HUES6 (cell line): ENCODE results near the gene CLCN3.
A peak's percentile ranks its signal among the peaks of the same experiment; 100 is the strongest.

Source experiments
- H3K27ac ChIP-seq: 2 replicates; pipeline ENCODE4 v1.7.0; 2013; ENCODE audit warnings: low read depth, mild to moderate bottlenecking, low read length, inconsistent platforms
- H3K27me3 ChIP-seq: 2 replicates; pipeline ENCODE4 v1.6.1; 2013; ENCODE audit warnings: low read length; ENCODE audit not compliant: control insufficient read depth, insufficient read depth
- H3K36me3 ChIP-seq: 2 replicates; pipeline ENCODE4 v1.6.1; 2013; ENCODE audit warnings: low read length; ENCODE audit not compliant: control insufficient read depth, insufficient read depth
- H3K4me1 ChIP-seq: 2 replicates; pipeline ENCODE4 v1.6.1; 2013; ENCODE audit warnings: low read length; ENCODE audit not compliant: control insufficient read depth, insufficient read depth
- H3K4me3 ChIP-seq: 2 replicates; pipeline ENCODE4 v1.5.1; 2013; ENCODE audit warnings: low read depth, low read length
- H3K9ac ChIP-seq: one replicate; pipeline ENCODE4 v1.6.1; 2013; ENCODE audit warnings: mild to moderate bottlenecking, low read length
- H3K9me3 ChIP-seq: 2 replicates; pipeline ENCODE4 v1.6.1; 2013; ENCODE audit warnings: low read depth, low read length; ENCODE audit not compliant: control insufficient read depth, insufficient read depth

The CLCN3 gene

GRCh38 chr4:169658975-169659715 is 38.8 kb downstream of the CLCN3 start:
- peaks cover 17% of the 10 kb centered on the region for H3K4me1 ChIP-seq
- H3K27me3 ChIP-seq: no peaks in the 10 kb centered on the region
- H3K9me3 ChIP-seq: no peaks in the 10 kb centered on the region
- no peak overlapping the region for H3K4me3 ChIP-seq
- H3K27ac ChIP-seq: peak overlapping the region; percentile 58
- H3K36me3 ChIP-seq: no peaks in the 10 kb centered on the region
- H3K9ac ChIP-seq: no peak overlapping the region

- H3K36me3 ChIP-seq: no peaks in the 10 kb centered on the region
- H3K9me3 ChIP-seq: no peaks in the 10 kb centered on the region
- H3K9ac ChIP-seq: peak overlapping the region; percentile 62
- no peaks in the 10 kb centered on the region for H3K27me3 ChIP-seq
- peak overlapping the region; percentile 58 for H3K27ac ChIP-seq
- H3K4me1 ChIP-seq: peaks cover 17% of the 10 kb centered on the region
- H3K4me3 ChIP-seq: peak overlapping the region; percentile 56
Observed at GRCh38 chr4:169659716-169660670, 39.6 kb downstream of the CLCN3 start.

- peaks cover 17% of the 10 kb centered on the region for H3K4me1 ChIP-seq
- H3K27me3 ChIP-seq: no peaks in the 10 kb centered on the region
- H3K9me3 ChIP-seq: no peaks in the 10 kb centered on the region
- no peak overlapping the region for H3K9ac ChIP-seq
- no peak overlapping the region for H3K27ac ChIP-seq
- H3K4me3 ChIP-seq: peak overlapping the region; percentile 56
- no peaks in the 10 kb centered on the region for H3K36me3 ChIP-seq
Observed at GRCh38 chr4:169660929-169661328, 40.6 kb downstream of the CLCN3 start.

- Histone ChIP-seq H3K27me3 (no peaks in the 10 kb centered on the region), H3K9ac (no peak overlapping the region), H3K4me3 (no peak overlapping the region), H3K4me1 (peaks cover 17% of the 10 kb centered on the region), H3K9me3 (no peaks in the 10 kb centered on the region), H3K27ac (no peak overlapping the region), H3K36me3 (no peaks in the 10 kb centered on the region)
Observed at GRCh38 chr4:169661761-169662160, 41.4 kb downstream of the CLCN3 start.

DNA sequence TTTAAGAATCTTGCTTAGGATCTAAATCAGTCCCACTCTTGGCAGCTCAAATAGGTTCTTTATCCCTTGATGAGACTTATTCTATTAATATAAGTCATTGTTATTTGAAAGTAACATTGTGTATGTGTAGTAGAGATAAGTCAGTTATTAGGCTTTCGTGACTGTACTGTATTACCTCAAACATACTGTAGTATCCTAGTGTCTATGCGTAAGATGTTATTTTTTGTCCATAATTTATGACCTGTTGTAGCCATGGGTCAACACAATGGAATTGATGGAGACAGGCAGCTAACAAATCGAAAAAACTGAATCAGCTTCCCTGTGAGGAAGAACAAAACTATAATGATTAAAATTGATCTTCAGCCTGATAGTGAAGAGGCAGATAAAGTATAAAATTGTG is 41.8 kb downstream of the CLCN3 start:
- H3K36me3 ChIP-seq: no peaks in the 10 kb centered on the region
- H3K4me1 ChIP-seq: peaks cover 17% of the 10 kb centered on the region
- no peak overlapping the region for H3K4me3 ChIP-seq
- no peaks in the 10 kb centered on the region for H3K27me3 ChIP-seq
- H3K9ac ChIP-seq: no peak overlapping the region
- no peak overlapping the region for H3K27ac ChIP-seq
- H3K9me3 ChIP-seq: no peaks in the 10 kb centered on the region

DNA sequence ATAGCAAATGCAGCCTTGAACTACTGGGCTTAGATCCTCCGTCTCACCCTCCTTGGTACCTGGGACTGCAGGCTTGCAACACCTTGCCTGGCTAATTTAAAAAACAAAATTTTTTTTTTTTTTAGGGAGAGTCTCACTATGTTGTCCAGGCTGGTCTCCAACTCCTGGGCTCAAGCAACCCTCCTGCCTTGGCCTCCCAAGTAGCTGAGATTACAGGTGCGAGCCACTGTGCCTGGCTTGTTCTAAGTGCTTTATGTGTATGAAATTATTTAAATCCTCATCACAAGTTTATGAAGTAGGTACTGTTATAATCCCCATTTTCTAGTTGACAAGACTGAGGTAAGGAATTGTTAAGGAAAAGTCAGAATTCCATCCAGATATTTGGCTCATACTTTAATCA is 43.0 kb downstream of the CLCN3 start:
- no peaks in the 10 kb centered on the region for H3K9me3 ChIP-seq
- H3K9ac ChIP-seq: no peak overlapping the region

GRCh38 chr4:169663831-169664230 is 43.5 kb downstream of the CLCN3 start:
- Histone ChIP-seq H3K27ac (no peak overlapping the region), H3K36me3 (no peaks in the 10 kb centered on the region), H3K9ac (no peak overlapping the region), H3K4me1 (peaks cover 15% of the 10 kb centered on the region), H3K9me3 (no peaks in the 10 kb centered on the region), H3K4me3 (no peak overlapping the region), H3K27me3 (no peaks in the 10 kb centered on the region)

More for the DNA sequence above, 43.0 kb downstream of the CLCN3 start:
- H3K4me3 ChIP-seq: no peak overlapping the region
- no peak overlapping the region for H3K27ac ChIP-seq
- H3K4me1 ChIP-seq: peaks cover 17% of the 10 kb centered on the region
- H3K36me3 ChIP-seq: no peaks in the 10 kb centered on the region
- H3K27me3 ChIP-seq: no peaks in the 10 kb centered on the region

DNA sequence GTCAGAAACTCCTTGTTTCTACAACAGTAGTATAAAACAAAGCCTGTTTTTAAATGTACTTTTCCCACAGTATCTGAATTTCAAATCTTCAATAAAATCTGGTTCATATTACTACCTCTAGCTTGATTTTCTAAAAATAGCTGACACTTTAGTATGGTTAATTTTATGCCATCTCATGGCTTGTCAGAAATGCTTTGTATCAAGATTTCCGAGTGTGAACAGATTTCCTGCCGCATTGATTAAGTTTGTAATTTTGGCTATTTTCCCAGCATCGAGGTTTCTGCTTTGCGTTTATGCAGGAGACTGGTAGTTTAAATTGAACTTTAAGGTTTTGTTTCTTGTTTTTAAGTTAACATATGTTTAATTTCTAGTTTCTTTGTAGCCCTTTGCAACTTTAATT is 44.2 kb downstream of the CLCN3 start:
- Histone ChIP-seq H3K4me1 (peaks cover 7% of the 10 kb centered on the region), H3K4me3 (no peak overlapping the region), H3K9ac (no peak overlapping the region), H3K27me3 (no peaks in the 10 kb centered on the region), H3K36me3 (no peaks in the 10 kb centered on the region), H3K9me3 (no peaks in the 10 kb centered on the region), H3K27ac (no peak overlapping the region)

DNA sequence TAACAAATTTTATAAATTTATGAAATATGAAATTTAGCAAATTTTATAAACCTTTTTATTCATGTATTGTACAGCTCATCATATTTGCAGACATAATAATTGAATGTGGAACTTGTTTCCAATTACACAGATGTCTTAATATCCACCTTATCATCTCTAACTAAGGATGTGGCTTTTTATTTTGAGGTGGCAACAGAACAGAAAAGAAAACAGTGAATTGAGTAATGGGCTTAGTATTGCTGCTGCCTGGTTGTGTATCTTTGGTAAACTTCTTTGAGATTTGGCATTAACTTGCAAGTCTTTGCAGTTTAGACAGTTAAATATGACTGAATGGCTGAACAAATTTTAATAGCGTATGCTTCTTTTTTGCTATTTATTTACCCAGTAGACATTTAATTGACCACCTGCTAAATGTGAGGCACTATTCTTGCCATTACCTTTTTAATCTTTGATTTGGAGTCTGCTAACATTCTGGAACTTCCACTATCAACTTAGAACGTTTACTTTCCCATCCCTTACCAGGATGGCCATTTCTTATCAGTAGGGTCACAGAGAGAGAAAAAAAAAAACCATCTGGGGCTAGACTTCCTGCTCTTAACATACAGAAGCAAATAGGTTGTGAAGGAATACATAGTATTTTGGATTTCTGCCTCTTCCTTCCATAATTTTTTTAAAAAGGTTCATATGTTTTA is 44.8 kb downstream of the CLCN3 start:
- peaks cover 3% of the 10 kb centered on the region for H3K4me1 ChIP-seq
- no peaks in the 10 kb centered on the region for H3K27me3 ChIP-seq
- no peak overlapping the region for H3K27ac ChIP-seq
- no peak overlapping the region for H3K4me3 ChIP-seq
- no peak overlapping the region for H3K9ac ChIP-seq
- H3K9me3 ChIP-seq: no peaks in the 10 kb centered on the region
- no peaks in the 10 kb centered on the region for H3K36me3 ChIP-seq

DNA sequence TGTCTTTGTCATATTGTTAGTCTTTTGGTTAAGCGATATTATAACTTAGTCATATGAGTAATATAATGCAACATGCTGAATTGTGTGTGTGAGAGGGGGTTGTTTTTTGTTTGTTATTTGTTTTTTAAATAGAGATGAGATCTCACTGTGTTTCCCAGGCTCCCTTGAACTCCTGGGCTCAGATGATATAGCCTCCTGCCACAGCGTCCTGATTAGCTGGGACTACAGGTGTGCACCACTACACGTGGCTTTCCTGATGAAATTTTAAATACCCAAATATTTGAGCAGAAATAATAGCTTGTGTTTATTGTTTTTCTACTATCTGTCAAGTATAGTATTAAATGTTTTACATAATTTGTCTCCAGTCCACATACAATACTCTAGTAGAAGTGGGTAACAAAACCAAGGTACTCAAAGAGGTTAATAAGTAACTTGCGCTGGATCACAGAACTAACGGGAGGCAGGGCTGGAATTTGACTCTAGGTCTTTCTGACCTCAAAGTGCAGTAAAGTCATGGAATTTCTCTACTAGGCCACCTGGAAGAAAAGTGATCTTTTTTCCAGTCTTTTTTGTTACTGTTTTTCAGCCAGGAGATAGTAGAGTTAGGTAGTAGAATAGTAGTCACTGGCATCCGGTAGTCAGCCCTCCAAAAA is 47.8 kb downstream of the CLCN3 start:
- H3K27me3 ChIP-seq: no peaks in the 10 kb centered on the region
- H3K36me3 ChIP-seq: no peaks in the 10 kb centered on the region
- no peak overlapping the region for H3K27ac ChIP-seq

More for the DNA sequence above, 47.8 kb downstream of the CLCN3 start:
- H3K4me1 ChIP-seq: no peaks in the 10 kb centered on the region
- H3K4me3 ChIP-seq: no peak overlapping the region
- no peaks in the 10 kb centered on the region for H3K9me3 ChIP-seq
- no peak overlapping the region for H3K9ac ChIP-seq
